Peyer's patch (tissue), 4 donors: ENCODE results near the gene PCDHGB1. TPM values are rescaled to one million over a fixed set of nuclear protein-coding genes. Genes with fewer than 3 reads are reported as not detected.

ENCODE experiments used
- DNase-seq, 3 donors: peaks; one replicate each; pipeline ENCODE4 v3.0.0-alpha.2; 2017 to 2019
- H3K27ac ChIP-seq, 4 donors: fragments of 200-600 bp; sonication (generic); one replicate each; pipeline ENCODE4 v1.5.1; 2016 to 2019
- H3K27me3 ChIP-seq, 2 donors: fragments of 200-600 bp; sonication (generic); one replicate each; pipeline ENCODE4 v1.5.1; 2019
- H3K36me3 ChIP-seq, 3 donors: fragments of 200-600 bp; sonication (generic); one replicate each; pipeline ENCODE4 v1.5.1; 2016 to 2019
- H3K4me1 ChIP-seq, 4 donors: fragments of 200-600 bp; sonication (generic); one replicate each; pipeline ENCODE4 v1.5.1; 2016 to 2019
- H3K4me3 ChIP-seq, 4 donors: fragments of 200-600 bp; sonication (generic); 1 replicate in 3 of 4; 2 replicates in 1 of 4; pipeline ENCODE4 v1.5.1; 2016 to 2019; ENCODE audit warnings: mild to moderate bottlenecking in 1 of 4
- H3K9me3 ChIP-seq, 4 donors: fragments of 200-600 bp; sonication (generic); one replicate each; pipeline ENCODE4 v1.5.1; 2016 to 2019; ENCODE audit warnings: mild to moderate bottlenecking in 1 of 4
- CTCF ChIP-seq, 6 experiments: fragments of 450-650 bp in 4 of 6; fragments of 200-600 bp in 2 of 6; sonication (generic) in 1 of 6; IDR thresholded peaks; one replicate each; pipeline ENCODE4 v1.5.1; 2017 to 2019; ENCODE audit warnings: antibody characterized with exemption in 6 of 6, mild to moderate bottlenecking in 3 of 6, moderate library complexity in 1 of 6
- POLR2A ChIP-seq, 2 donors: fragments of 450-650 bp; IDR thresholded peaks; one replicate each; pipeline ENCODE4 v1.5.1; 2017; ENCODE audit warnings: antibody characterized with exemption in 2 of 2, mild to moderate bottlenecking in 2 of 2, moderate library complexity in 2 of 2
- total RNA-seq, 4 donors: library from RNA; depleted of rRNA; stranded (reverse); fragments of >200 nt; gene quantifications; one replicate each; pipeline ENCODE4 v1.1.0, GENCODE V29; 2016

PCDHGB1 gene
- total RNA-seq, 4 donors from 2014 or later, result 0.27 to 0.53 (median 0.47) TPM; not detected in 1

DNA sequence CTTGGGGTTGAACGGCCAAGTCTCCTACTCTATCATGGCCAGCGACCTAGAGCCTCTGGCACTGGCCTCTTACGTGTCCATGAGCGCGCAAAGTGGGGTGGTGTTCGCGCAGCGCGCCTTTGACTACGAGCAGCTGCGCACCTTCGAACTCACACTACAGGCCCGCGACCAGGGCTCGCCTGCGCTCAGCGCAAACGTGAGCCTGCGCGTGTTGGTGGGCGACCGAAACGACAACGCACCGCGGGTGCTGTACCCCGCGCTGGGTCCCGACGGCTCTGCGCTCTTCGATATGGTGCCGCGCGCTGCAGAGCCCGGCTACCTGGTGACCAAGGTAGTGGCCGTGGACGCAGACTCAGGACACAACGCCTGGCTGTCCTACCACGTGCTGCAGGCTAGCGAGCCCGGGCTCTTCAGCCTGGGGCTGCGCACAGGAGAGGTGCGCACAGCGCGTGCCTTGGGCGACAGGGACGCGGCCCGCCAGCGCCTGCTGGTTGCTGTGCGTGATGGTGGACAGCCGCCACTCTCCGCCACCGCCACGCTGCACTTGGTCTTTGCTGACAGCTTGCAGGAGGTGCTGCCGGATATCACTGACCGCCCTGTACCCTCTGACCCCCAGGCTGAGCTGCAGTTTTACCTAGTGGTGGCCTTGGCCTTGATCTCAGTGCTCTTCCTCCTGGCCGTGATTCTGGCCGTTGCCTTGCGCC is 49.8 kb downstream of the PCDHGB1 start:
- Histone ChIP-seq H3K27me3 (no peaks in the 10 kb centered on the region), H3K27ac (no peak overlapping the region), H3K36me3 (no peaks in the 10 kb centered on the region), H3K4me1 (no peaks in the 10 kb centered on the region), H3K9me3 (peaks cover 0 to 53% (median 15%) of the 10 kb centered on the region in 4 donors), H3K4me3 (no peak overlapping the region)
- no peak for DNase-seq
- TF ChIP-seq CTCF (IDR thresholded peaks at IDR 0.05) (no peak), POLR2A (IDR thresholded peaks at IDR 0.05) (no peak)

Other genes starting within 250 kb of the PCDHGB1 start
- gene PCDHB3, start 249.6 kb upstream of the PCDHGB1 start, total RNA-seq, result 1 to 10 TPM in 2 of 4 donors, under 1 TPM in 1, not detected in 1; 0.70 to 4.1 (median 1.1) TPM
- gene PCDHB4, start 228.3 kb upstream of the PCDHGB1 start, total RNA-seq, result 1 to 10 TPM in 2 of 4 donors, under 1 TPM in 1, not detected in 1; 0.80 to 6.6 (median 1.2) TPM
- gene PCDHB5, start 214.9 kb upstream of the PCDHGB1 start, total RNA-seq, result under 1 TPM in 1 of 4 donors, not detected in 3; 0.18 TPM
- gene PCDHB6, start 200.0 kb upstream of the PCDHGB1 start, total RNA-seq, result under 1 TPM in 1 of 4 donors, not detected in 3; 0.54 TPM
- under 1 TPM in 2 of 4 donors, not detected in 2; 0.53 to 0.54 TPM for gene PCDHB7, start 177.5 kb upstream of the PCDHGB1 start, total RNA-seq
- not detected for gene PCDHB8, start 172.3 kb upstream of the PCDHGB1 start, total RNA-seq
- 1 to 10 TPM in 1 of 4 donors, under 1 TPM in 2, not detected in 1; 0.35 to 5.8 (median 0.40) TPM for gene PCDHB16, start 167.7 kb upstream of the PCDHGB1 start, total RNA-seq
- gene PCDHB9, start 162.9 kb upstream of the PCDHGB1 start, total RNA-seq, result 1 to 10 TPM in 1 of 4 donors, under 1 TPM in 3; 0.18 to 1.7 (median 0.39) TPM
- under 1 TPM in 3 of 4 donors, not detected in 1; 0.54 to 0.83 (median 0.76) TPM for gene PCDHB10, start 157.7 kb upstream of the PCDHGB1 start, total RNA-seq
- gene PCDHB11, start 150.5 kb upstream of the PCDHGB1 start, total RNA-seq, result 1 to 10 TPM in 1 of 4 donors, under 1 TPM in 1, not detected in 2; 0.27 to 2.8 TPM
- 1 to 10 TPM in 1 of 4 donors, under 1 TPM in 3; 0.35 to 4.1 (median 0.88) TPM for gene PCDHB12, start 141.4 kb upstream of the PCDHGB1 start, total RNA-seq
- gene PCDHB13, start 136.2 kb upstream of the PCDHGB1 start, total RNA-seq, result under 1 TPM; 0.13 to 0.83 (median 0.32) TPM
- gene PCDHB14, start 126.8 kb upstream of the PCDHGB1 start, total RNA-seq, result 1 to 10 TPM in 1 of 4 donors, under 1 TPM in 2, not detected in 1; 0.19 to 1.1 (median 0.54) TPM
- gene PCDHB15, start 104.7 kb upstream of the PCDHGB1 start, total RNA-seq, result under 1 TPM in 2 of 4 donors, not detected in 2; 0.27 to 0.35 TPM
- 1 to 10 TPM; 1.1 to 4.1 (median 2.9) TPM for gene SLC25A2, start 46.0 kb upstream of the PCDHGB1 start, total RNA-seq
- 10 to 100 TPM; 42.2 to 80.0 (median 47.5) TPM for gene TAF7, start 29.3 kb upstream of the PCDHGB1 start, total RNA-seq
- gene PCDHGA1, start 19.6 kb upstream of the PCDHGB1 start, total RNA-seq, result 1 to 10 TPM in 1 of 4 donors, not detected in 3; 1.7 TPM
- gene PCDHGA2, start 11.3 kb upstream of the PCDHGB1 start, total RNA-seq, result 1 to 10 TPM in 2 of 4 donors, under 1 TPM in 1, not detected in 1; 0.57 to 1.7 (median 1.1) TPM
- 1 to 10 TPM in 1 of 4 donors, under 1 TPM in 2, not detected in 1; 0.40 to 1.7 (median 0.76) TPM for gene PCDHGA3, start 6.3 kb upstream of the PCDHGB1 start, total RNA-seq
- 1 to 10 TPM in 2 of 4 donors, under 1 TPM in 2; 0.27 to 3.3 (median 0.81) TPM for gene PCDHGA4, start 4.9 kb downstream of the PCDHGB1 start, total RNA-seq
- 1 to 10 TPM; 1.2 to 5.8 (median 1.6) TPM for gene PCDHGB2, start 9.9 kb downstream of the PCDHGB1 start, total RNA-seq
- 10 to 100 TPM in 1 of 4 donors, 1 to 10 TPM in 2, under 1 TPM in 1; 0.94 to 10.7 (median 1.7) TPM for gene PCDHGA5, start 14.1 kb downstream of the PCDHGB1 start, total RNA-seq
- 1 to 10 TPM; 1.6 to 5.0 (median 2.0) TPM for gene PCDHGB3, start 20.1 kb downstream of the PCDHGB1 start, total RNA-seq
- gene PCDHGA6, start 23.8 kb downstream of the PCDHGB1 start, total RNA-seq, result 1 to 10 TPM in 2 of 4 donors, under 1 TPM in 2; 0.70 to 4.1 (median 1.0) TPM
- gene PCDHGA7, start 32.6 kb downstream of the PCDHGB1 start, total RNA-seq, result 1 to 10 TPM in 2 of 4 donors, under 1 TPM in 2; 0.35 to 2.5 (median 0.95) TPM
- 1 to 10 TPM; 1.1 to 3.3 (median 1.9) TPM for gene PCDHGB4, start 37.6 kb downstream of the PCDHGB1 start, total RNA-seq
- 1 to 10 TPM in 2 of 4 donors, under 1 TPM in 2; 0.35 to 2.5 (median 1.1) TPM for gene PCDHGA8, start 42.5 kb downstream of the PCDHGB1 start, total RNA-seq
- 1 to 10 TPM; 2.3 to 9.1 (median 2.9) TPM for gene PCDHGB5, start 47.8 kb downstream of the PCDHGB1 start, total RNA-seq
- gene PCDHGA9, start 52.7 kb downstream of the PCDHGB1 start, total RNA-seq, result 10 to 100 TPM in 1 of 4 donors, 1 to 10 TPM in 3; 1.9 to 17.3 (median 4.0) TPM
- 1 to 10 TPM; 1.1 to 7.4 (median 3.3) TPM for gene PCDHGB6, start 57.9 kb downstream of the PCDHGB1 start, total RNA-seq
- 1 to 10 TPM; 3.2 to 7.7 (median 4.2) TPM for gene PCDHGA10, start 62.9 kb downstream of the PCDHGB1 start, total RNA-seq
- 1 to 10 TPM; 4.0 to 5.8 (median 4.3) TPM for gene PCDHGB7, start 67.6 kb downstream of the PCDHGB1 start, total RNA-seq
- 1 to 10 TPM; 1.1 to 5.0 (median 2.4) TPM for gene PCDHGA11, start 71.0 kb downstream of the PCDHGB1 start, total RNA-seq
- 10 to 100 TPM in 1 of 4 donors, 1 to 10 TPM in 3; 1.4 to 12.4 (median 4.7) TPM for gene PCDHGA12, start 80.4 kb downstream of the PCDHGB1 start, total RNA-seq
- gene PCDHGC3, start 125.9 kb downstream of the PCDHGB1 start, total RNA-seq, result 10 to 100 TPM; 10.2 to 29.7 (median 16.7) TPM
- gene PCDHGC4, start 134.9 kb downstream of the PCDHGB1 start, total RNA-seq, result 10 to 100 TPM in 1 of 4 donors, 1 to 10 TPM in 3; 1.7 to 11.3 (median 5.3) TPM
- gene PCDHGC5, start 139.0 kb downstream of the PCDHGB1 start, total RNA-seq, result 1 to 10 TPM in 1 of 4 donors, under 1 TPM in 2, not detected in 1; 0.67 to 1.4 (median 0.95) TPM